ENCODE data around the gene LRRC3. TPM values are rescaled to one million over a fixed set of nuclear protein-coding genes. Genes with fewer than 3 reads are reported as not detected.
"Not testable (repeated sequence)": the region's sequence is repeated elsewhere in the genome, so short reads cannot be mapped to it uniquely, and the experiment has no call there.

Gene LRRC3
- total RNA-seq, 4 donors from 2014 or later, result 0.78 to 0.92 (median 0.85) TPM

DNA sequence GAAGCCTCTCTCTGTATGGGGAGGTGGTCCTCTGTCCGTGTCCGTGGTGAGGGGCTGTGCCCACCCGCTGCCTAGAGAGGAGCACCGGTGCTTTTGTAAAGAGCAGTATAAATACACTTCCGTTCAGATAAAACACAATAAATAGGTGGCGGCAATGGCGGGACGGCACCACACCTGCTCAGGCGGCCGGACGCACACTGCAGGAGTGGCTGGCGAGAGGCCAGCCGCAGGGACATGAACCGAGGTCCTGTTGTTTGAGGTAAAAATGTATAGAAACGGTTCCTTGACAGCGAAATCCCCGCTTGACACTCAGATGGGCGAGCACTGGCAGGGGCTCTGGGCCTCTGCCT, 43.9 kb downstream of the LRRC3 start:
- DNase-seq, result no peak
- TF ChIP-seq, protein P1, sequence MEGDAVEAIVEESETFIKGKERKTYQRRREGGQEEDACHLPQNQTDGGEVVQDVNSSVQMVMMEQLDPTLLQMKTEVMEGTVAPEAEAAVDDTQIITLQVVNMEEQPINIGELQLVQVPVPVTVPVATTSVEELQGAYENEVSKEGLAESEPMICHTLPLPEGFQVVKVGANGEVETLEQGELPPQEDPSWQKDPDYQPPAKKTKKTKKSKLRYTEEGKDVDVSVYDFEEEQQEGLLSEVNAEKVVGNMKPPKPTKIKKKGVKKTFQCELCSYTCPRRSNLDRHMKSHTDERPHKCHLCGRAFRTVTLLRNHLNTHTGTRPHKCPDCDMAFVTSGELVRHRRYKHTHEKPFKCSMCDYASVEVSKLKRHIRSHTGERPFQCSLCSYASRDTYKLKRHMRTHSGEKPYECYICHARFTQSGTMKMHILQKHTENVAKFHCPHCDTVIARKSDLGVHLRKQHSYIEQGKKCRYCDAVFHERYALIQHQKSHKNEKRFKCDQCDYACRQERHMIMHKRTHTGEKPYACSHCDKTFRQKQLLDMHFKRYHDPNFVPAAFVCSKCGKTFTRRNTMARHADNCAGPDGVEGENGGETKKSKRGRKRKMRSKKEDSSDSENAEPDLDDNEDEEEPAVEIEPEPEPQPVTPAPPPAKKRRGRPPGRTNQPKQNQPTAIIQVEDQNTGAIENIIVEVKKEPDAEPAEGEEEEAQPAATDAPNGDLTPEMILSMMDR (IDR thresholded peaks at IDR 0.05), result no peak
- no peak for TF ChIP-seq POLR2A (IDR thresholded peaks at IDR 0.05)
- 76 to 89% methylated on average over 18 of the region's 18 CpGs for WGBS, 2 donors
- peaks cover 27 to 32% of the 10 kb centered on the region in 2 donors for H3K4me1 ChIP-seq
- intact Hi-C loops (cut with DNase I), result no loop called here
- no peaks in the 10 kb centered on the region for H3K9me3 ChIP-seq
- no peaks in the 10 kb centered on the region for H3K27me3 ChIP-seq
- no peaks in the 10 kb centered on the region for H3K36me3 ChIP-seq
- no peak overlapping the region for H3K4me3 ChIP-seq (replicated peaks in 1 of 3)
- H3K27ac ChIP-seq, result no peak overlapping the region

- Histone ChIP-seq H3K27me3 (no peaks in the 10 kb centered on the region), H3K9me3 (no peaks in the 10 kb centered on the region), H3K4me1 (peaks cover 27 to 32% of the 10 kb centered on the region in 2 donors), H3K4me3 (replicated peaks in 1 of 3) (no peak overlapping the region), H3K27ac (no peak overlapping the region), H3K36me3 (no peaks in the 10 kb centered on the region)
- TF ChIP-seq, protein P1 (IDR thresholded peaks at IDR 0.05), result no peak
- no peak for TF ChIP-seq POLR2A (IDR thresholded peaks at IDR 0.05)
- WGBS, 2 donors, result 83 to 94% methylated on average over 11 to 13 of the region's 23 CpGs
- DNase-seq, result no peak
- intact Hi-C loops (cut with DNase I), result no loop called here
Measured at GRCh38 chr21:44499631-44500030, 44.3 kb downstream of the LRRC3 start.

- intact Hi-C loops (cut with DNase I), result no loop called here
- WGBS, 2 donors, result 91% methylated on average over 17 to 19 of the region's 19 CpGs
- no peaks in the 10 kb centered on the region for H3K27me3 ChIP-seq
Measured at GRCh38 chr21:44500111-44500510, 44.8 kb downstream of the LRRC3 start.

DNA sequence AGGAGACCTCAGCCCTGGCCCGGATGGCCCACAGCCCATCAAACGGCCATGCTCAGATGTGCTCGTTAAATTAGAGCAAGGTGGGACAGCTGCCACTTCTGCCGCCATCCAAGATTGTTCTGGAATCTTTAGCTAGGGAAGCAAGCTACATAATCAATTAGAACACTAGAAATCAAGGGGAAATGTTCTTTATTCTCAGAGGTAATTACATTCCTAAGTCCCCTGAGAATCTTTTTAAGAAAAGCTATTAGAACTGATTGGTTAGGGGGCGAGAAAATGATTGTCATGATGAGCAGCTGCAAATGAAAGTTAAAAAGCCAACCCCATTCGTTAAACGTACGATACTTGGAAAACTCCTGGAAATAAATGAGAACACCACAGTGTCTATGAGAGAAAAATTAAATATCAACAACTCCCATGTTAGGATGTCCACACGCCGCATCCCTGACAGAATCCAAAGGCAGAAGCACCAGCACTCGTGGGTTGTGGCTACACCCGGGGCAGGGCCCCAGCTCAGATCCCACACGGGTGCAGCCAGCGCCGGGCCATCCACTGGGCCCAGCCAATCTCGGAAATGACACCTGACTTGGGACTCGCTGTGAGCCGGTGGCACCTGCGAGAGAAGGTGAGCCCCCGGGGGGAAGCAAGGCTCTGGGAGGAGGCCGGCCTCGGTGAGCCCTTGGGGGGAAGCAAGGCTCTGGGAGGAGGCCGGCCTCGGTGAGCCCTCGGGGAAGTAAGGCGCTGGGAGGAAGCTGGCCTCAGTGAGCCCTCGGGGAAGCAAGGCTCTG, 47.1 kb downstream of the LRRC3 start:
- peaks cover 14 to 18% of the 10 kb centered on the region in 2 donors for H3K4me1 ChIP-seq
- DNase-seq, result no peak
- H3K27me3 ChIP-seq, result no peaks in the 10 kb centered on the region
- H3K9me3 ChIP-seq, result no peaks in the 10 kb centered on the region
- WGBS, 2 donors, result 90 to 93% methylated on average over 27 of the region's 27 CpGs
- no peaks in the 10 kb centered on the region for H3K36me3 ChIP-seq
- intact Hi-C loops (cut with DNase I), result no loop called here
- H3K27ac ChIP-seq, result no peak overlapping the region
- no peak for TF ChIP-seq POLR2A (IDR thresholded peaks at IDR 0.05)
- TF ChIP-seq, protein P1 (IDR thresholded peaks at IDR 0.05), result no peak
- no peak overlapping the region for H3K4me3 ChIP-seq (replicated peaks in 1 of 3)

More at GRCh38 chr21:44500111-44500510, 44.8 kb downstream of the LRRC3 start:
- H3K36me3 ChIP-seq, result no peaks in the 10 kb centered on the region
- peaks cover 27 to 32% of the 10 kb centered on the region in 2 donors for H3K4me1 ChIP-seq
- TF ChIP-seq, protein P1 (IDR thresholded peaks at IDR 0.05), result no peak
- no peak for TF ChIP-seq POLR2A (IDR thresholded peaks at IDR 0.05)
- no peak overlapping the region for H3K27ac ChIP-seq
- H3K4me3 ChIP-seq (replicated peaks in 1 of 3), result no peak overlapping the region
- no peak for DNase-seq
- no peaks in the 10 kb centered on the region for H3K9me3 ChIP-seq

GRCh38 chr21:44503006-44503889, 47.9 kb downstream of the LRRC3 start:
- H3K27me3 ChIP-seq; H3K9me3 ChIP-seq; H3K4me1 ChIP-seq; DNase-seq; H3K36me3 ChIP-seq; H3K27ac ChIP-seq; intact Hi-C loops (cut with DNase I); H3K4me3 ChIP-seq (replicated peaks in 1 of 3): not testable (repeated sequence)
- WGBS, 2 donors, result 81 to 87% methylated on average over 44 of the region's 44 CpGs
